Fibroblast of mammary gland (primary cell): ENCODE measurements around the gene RBM28.

ENCODE experiments used
- DNase-seq: peaks from one replicate; pipeline ENCODE4 v3.0.0-alpha.2; 2010; ENCODE audit warnings: low read depth
- H3K4me3 ChIP-seq: 2 replicates; pipeline ENCODE4 v1.5.1; 2011; ENCODE audit warnings: low read depth, mild to moderate bottlenecking, low read length, moderate library complexity; ENCODE audit not compliant: control insufficient read depth
- CTCF ChIP-seq: conservative IDR thresholded peaks from 2 replicates; pipeline ENCODE4 v1.5.1; 2011; ENCODE audit warnings: low read depth, low read length, inconsistent platforms; ENCODE audit not compliant: control insufficient read depth, insufficient read depth

Gene RBM28

GRCh38 chr7:128271471-128271941 lies 72.2 kb downstream of the RBM28 start:
- H3K4me3 ChIP-seq, result peak overlapping the region; percentile 24
- TF ChIP-seq CTCF, result no peak
- no peak for DNase-seq

GRCh38 chr7:128270826-128271272 lies 72.9 kb downstream of the RBM28 start:
- TF ChIP-seq CTCF, result peak; percentile 10
- DNase-seq, result no peak
- H3K4me3 ChIP-seq, result no peak overlapping the region

- no peak overlapping the region for H3K4me3 ChIP-seq
- DNase-seq, result no peak
- TF ChIP-seq CTCF, result no peak
Measured at GRCh38 chr7:128268233-128268632, 75.5 kb downstream of the RBM28 start.

- H3K4me3 ChIP-seq, result no peak overlapping the region
- TF ChIP-seq CTCF, result no peak
- DNase-seq, result no peak
Measured at GRCh38 chr7:128267595-128267924, 76.1 kb downstream of the RBM28 start.

GRCh38 chr7:128266883-128267594 lies 76.7 kb downstream of the RBM28 start:
- TF ChIP-seq CTCF, result no peak
- DNase-seq, result peak; percentile 59
- peak overlapping the region; percentile 20 for H3K4me3 ChIP-seq

- H3K4me3 ChIP-seq, result no peak overlapping the region
- TF ChIP-seq CTCF, result no peak
- no peak for DNase-seq
Measured at GRCh38 chr7:128266529-128266882, 77.2 kb downstream of the RBM28 start.

- H3K4me3 ChIP-seq, result no peak overlapping the region
- TF ChIP-seq CTCF, result no peak
- DNase-seq, result no peak
Measured at GRCh38 chr7:128265906-128266300, 77.8 kb downstream of the RBM28 start.
